Measurements from ENCODE around the gene SPRED2.

GRCh38 chr2:65292461-65293011, 139.9 kb downstream of the SPRED2 start:
- TF ChIP-seq CTCF (IDR thresholded peaks at IDR 0.05; ENCODE audit: poor library complexity, severe bottlenecking) = no peak
- TF ChIP-seq RAD21 (conservative IDR thresholded peaks at IDR 0.05) = no peak
